GM10248 (cell line): ENCODE measurements around the gene SMYD1.

Experiments
- CTCF ChIA-PET: fragments of 300-600 bp; sonication (Branson Sonifier 250); formaldehyde crosslinking; extraction: SDS; loops from one replicate; lab custom pipeline; 2021; ENCODE audit warnings: antibody characterized with exemption; lab: Yijun Ruan, JAX
- POLR2A ChIA-PET: fragments of 350-650 bp; sonication (Branson Sonifier 250); formaldehyde crosslinking; extraction: SDS; loops from one replicate; lab custom pipeline; 2020; ENCODE audit warnings: antibody characterized with exemption; lab: Yijun Ruan, JAX
- DNase-seq: peaks from one replicate; pipeline ENCODE4 v3.0.0; 2012; ENCODE audit errors: extremely low spot score
- TF ChIP-seq, protein P1 (sequence below): IDR thresholded peaks from 2 replicates; pipeline ENCODE4 v1.5.1; 2012; ENCODE audit warnings: mild to moderate bottlenecking, low read depth; ENCODE audit errors: extremely low read depth, missing control alignments, control extremely low read depth

SMYD1 gene

DNA sequence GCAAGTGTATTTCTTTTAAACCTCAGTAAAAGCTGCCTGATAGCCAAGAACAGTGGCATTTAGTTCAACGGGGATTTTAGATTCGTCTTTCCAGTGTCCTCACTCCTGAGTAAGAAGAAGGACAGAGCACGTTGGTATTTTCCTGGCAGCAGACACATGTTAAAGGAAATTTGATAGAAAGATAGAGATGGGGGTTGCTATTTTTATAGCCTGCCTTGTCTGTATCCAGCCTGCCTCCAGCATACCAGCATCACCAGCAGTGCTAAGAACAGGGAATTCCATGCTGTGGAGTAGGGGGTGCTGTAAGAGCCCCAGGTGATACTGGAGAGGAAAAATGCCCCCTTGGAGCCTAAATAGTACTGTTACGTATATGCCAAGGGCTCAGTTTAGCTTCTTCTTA, 1.1 kb upstream of the SMYD1 start:
- TF ChIP-seq, protein P1, sequence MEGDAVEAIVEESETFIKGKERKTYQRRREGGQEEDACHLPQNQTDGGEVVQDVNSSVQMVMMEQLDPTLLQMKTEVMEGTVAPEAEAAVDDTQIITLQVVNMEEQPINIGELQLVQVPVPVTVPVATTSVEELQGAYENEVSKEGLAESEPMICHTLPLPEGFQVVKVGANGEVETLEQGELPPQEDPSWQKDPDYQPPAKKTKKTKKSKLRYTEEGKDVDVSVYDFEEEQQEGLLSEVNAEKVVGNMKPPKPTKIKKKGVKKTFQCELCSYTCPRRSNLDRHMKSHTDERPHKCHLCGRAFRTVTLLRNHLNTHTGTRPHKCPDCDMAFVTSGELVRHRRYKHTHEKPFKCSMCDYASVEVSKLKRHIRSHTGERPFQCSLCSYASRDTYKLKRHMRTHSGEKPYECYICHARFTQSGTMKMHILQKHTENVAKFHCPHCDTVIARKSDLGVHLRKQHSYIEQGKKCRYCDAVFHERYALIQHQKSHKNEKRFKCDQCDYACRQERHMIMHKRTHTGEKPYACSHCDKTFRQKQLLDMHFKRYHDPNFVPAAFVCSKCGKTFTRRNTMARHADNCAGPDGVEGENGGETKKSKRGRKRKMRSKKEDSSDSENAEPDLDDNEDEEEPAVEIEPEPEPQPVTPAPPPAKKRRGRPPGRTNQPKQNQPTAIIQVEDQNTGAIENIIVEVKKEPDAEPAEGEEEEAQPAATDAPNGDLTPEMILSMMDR = no peak
- CTCF ChIA-PET = no interaction called here
- DNase-seq = no peak
- POLR2A ChIA-PET = no interaction called here

DNA sequence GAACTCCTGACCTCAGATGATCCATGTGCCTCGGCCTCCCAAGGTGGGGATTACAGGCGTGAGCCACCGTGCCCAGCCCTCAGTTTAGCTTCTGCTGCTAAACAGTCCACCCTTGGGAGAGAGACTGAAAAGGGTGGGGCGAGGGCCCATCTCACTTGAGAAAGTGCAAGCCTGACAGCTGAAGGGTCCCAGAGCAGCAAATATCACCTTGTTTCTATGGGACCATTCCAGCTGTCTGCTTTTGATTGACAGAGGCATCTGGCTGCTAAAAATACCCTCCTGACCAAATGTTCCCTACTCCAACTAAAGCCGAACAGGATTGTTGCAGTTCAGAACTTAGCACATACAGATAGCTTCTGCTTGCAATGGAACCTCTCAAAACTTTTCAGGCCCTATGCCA, 436 bp upstream of the SMYD1 start:
- TF ChIP-seq, protein P1 = no peak
- CTCF ChIA-PET = no interaction called here
- POLR2A ChIA-PET = no interaction called here
- DNase-seq = no peak

DNA sequence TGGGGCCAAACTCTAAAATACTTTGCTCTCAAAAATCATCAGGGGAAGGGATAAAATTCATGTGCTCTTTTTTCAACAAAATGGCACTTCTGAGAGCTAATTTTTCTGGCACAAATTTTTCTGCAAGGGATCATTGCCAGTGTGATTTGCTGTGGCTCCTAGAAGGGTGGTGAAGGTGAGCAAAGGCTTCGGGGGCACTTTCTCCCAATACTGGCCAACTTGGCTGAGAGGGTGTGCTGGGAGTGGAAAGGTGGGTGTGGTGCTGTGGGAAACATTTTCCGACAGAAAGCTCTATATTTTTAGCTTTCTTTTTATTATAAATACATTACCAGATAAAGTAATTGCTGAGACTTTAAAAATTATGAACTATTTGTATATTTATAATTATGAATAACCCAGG, 419 bp downstream of the SMYD1 start:
- TF ChIP-seq, protein P1 = no peak
- POLR2A ChIA-PET = no interaction called here
- DNase-seq = no peak
- CTCF ChIA-PET = interaction anchor here (2.4 kb wide), 1 partner anchor 8 kb away, joined by 14 read pairs; no protein-coding TSS in a partner anchor

DNA sequence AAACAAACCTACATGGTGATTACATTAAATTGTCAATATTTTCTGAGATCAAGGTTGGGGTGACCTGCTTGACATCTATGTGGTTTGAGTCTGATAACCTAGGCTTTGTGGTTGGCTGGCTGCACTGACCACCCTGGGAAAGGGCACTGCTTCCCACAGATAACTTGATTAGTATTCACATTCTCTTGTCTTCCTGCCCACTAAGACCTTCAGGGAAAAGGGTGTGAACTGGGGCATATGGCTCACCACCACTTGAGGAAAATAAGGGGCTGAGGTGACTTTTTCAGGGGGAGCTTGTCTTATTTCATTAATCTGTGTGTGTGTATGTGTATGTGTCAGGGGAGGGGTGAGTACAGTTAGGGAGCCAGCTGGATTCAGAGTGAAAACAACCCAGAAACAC, 1.5 kb downstream of the SMYD1 start:
- POLR2A ChIA-PET = no interaction called here
- TF ChIP-seq, protein P1 = no peak
- no peak for DNase-seq
- CTCF ChIA-PET = interaction anchor here (2.4 kb wide), 1 partner anchor 9 kb away, joined by 14 read pairs; no protein-coding TSS in a partner anchor

DNA sequence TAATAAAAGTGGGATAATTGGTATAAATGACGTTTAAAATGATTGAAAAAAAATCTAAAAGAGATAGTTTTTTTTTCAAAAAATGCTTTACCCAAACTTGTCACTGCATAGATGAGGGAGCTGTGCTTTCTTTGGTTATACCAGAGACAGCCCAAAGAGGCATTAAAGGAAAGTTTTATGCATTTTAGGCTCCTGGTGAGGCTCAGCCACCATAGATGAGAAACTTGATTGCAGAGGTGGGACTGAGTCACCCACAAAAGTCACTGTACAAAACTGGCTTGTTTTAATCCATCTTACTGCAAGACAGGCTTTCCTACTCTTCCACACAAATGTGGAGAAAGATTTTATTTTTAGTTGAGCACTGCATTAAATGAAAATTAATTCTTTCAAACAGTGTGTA, 2.4 kb downstream of the SMYD1 start:
- CTCF ChIA-PET = interaction anchor here (2.4 kb wide), 1 partner anchor 10 kb away, joined by 14 read pairs; no protein-coding TSS in a partner anchor
- no peak for DNase-seq
- TF ChIP-seq, protein P1 = no peak
- POLR2A ChIA-PET = no interaction called here

DNA sequence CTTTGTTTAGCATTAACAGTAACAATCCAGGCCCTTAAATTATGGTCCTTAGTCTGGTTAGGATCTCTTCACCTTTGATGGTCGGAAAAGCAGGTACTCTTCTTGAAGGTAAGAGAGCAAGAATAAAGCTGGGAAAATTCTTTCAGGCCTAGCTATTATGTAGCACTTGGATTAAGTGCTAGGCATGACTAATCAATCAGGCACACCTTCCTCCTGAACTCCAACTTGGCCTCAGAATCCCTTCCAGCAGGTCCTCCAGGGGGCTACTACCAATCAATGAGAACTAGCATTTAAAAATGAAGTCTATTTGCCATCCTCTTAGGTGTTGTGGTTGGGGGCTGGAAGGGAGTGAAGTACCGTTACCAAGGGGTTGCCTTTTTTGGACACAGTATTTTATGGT, 3.7 kb downstream of the SMYD1 start:
- CTCF ChIA-PET = interaction anchor here (1.1 to 1.5 kb wide), 2 partner anchors 11 kb away, joined by 3 to 7 read pairs; no protein-coding TSS in a partner anchor
- DNase-seq = no peak
- TF ChIP-seq, protein P1 = no peak
- POLR2A ChIA-PET = no interaction called here

DNA sequence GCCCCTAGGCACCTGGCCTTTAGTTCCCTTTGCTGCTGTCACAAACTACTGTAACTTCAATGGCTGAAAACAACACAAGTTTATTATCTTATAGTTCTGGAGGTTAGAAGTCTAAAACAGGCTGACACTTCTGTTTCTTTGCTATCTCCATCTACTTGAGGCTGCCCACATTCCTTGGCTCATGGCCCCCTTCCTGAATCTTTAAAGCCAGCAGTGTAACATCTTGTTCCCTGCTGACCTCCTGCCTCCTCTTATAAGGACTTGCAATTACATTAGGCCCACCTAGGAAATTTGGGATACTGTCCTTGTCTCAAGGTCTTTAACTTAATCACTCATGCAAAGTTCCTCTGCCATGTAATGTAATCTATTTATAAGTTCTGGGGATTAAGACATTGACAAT, 6.5 kb downstream of the SMYD1 start:
- no peak for DNase-seq
- TF ChIP-seq, protein P1 = no peak
- ChIA-PET POLR2A (no interaction called here), CTCF (interaction anchor here (0.9 to 3.9 kb wide), 3 partner anchors 10 to 34 kb away, joined by 3 to 32 read pairs (median 3); no protein-coding TSS in a partner anchor)
